ENCODE data around the gene CT45A1. TPM values are rescaled to one million over a fixed set of nuclear protein-coding genes. Genes with fewer than 3 reads are reported as not detected.
"Not testable (repeated sequence)": the region's sequence is repeated elsewhere in the genome, so short reads cannot be mapped to it uniquely, and the experiment has no call there.

Gene CT45A1
- total and polyA plus RNA-seq, 2 experiments from 2014 or later, result not detected

- DNase-seq (ENCODE audit: low spot score), result no peak
- Histone ChIP-seq H3K4me3 (no peak overlapping the region), H2AFZ (no peak overlapping the region), H3K36me3 (replicated peaks; ENCODE audit: insufficient read depth, low read depth) (no peaks in the 10 kb centered on the region), H3K9me3 (ENCODE audit: low read depth) (no peaks in the 10 kb centered on the region), H3K4me1 (ENCODE audit: insufficient read depth) (no peaks in the 10 kb centered on the region), H3K27ac (no peak overlapping the region), H3K27me3 (no peaks in the 10 kb centered on the region), H3K4me2 (no peak overlapping the region), H4K20me1 (ENCODE audit: insufficient read depth, poor library complexity, severe bottlenecking) (no peaks in the 10 kb centered on the region), H3K9me2 (replicated peaks; ENCODE audit: insufficient read depth) (no peaks in the 10 kb centered on the region), H3K79me2 (no peaks in the 10 kb centered on the region)
- no peak for TF ChIP-seq EZH2phosphoT487 (IDR thresholded peaks at IDR 0.05; ENCODE audit: low read depth, severe bottlenecking, unreplicated experiment)
- TF ChIP-seq, protein P1, sequence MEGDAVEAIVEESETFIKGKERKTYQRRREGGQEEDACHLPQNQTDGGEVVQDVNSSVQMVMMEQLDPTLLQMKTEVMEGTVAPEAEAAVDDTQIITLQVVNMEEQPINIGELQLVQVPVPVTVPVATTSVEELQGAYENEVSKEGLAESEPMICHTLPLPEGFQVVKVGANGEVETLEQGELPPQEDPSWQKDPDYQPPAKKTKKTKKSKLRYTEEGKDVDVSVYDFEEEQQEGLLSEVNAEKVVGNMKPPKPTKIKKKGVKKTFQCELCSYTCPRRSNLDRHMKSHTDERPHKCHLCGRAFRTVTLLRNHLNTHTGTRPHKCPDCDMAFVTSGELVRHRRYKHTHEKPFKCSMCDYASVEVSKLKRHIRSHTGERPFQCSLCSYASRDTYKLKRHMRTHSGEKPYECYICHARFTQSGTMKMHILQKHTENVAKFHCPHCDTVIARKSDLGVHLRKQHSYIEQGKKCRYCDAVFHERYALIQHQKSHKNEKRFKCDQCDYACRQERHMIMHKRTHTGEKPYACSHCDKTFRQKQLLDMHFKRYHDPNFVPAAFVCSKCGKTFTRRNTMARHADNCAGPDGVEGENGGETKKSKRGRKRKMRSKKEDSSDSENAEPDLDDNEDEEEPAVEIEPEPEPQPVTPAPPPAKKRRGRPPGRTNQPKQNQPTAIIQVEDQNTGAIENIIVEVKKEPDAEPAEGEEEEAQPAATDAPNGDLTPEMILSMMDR (IDR thresholded peaks at IDR 0.05; ENCODE audit: poor library complexity), result no peak
- no peak for TF ChIP-seq EZH2 (IDR thresholded peaks at IDR 0.05; ENCODE audit: borderline replicate concordance)
Observed at GRCh38 chrX:135697601-135698000, 15.8 kb upstream of the CT45A1 start.

DNA sequence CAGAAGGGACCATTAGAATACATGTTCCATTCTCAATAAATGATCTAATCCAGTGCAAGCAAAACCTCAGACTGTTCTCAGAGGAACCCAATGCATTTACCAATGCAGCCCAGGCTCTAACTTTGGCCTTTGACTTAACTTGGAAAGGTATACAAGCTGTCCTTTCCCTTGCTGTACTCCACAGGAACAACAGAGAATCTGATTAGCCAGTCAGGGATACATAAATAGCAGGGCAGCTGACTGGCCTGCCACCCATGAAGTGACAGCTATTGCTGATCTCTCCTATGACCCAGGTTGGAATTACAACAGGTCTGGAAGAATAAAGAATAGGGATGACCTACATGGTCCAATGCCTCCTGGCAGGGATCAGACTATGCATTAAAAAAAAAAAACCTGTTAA is 14.5 kb upstream of the CT45A1 start:
- Histone ChIP-seq H3K27me3 (no peaks in the 10 kb centered on the region), H3K9me3 (ENCODE audit: low read depth) (no peaks in the 10 kb centered on the region), H3K79me2 (no peaks in the 10 kb centered on the region), H2AFZ (no peak overlapping the region), H3K4me2 (no peak overlapping the region), H3K4me1 (ENCODE audit: insufficient read depth) (no peaks in the 10 kb centered on the region), H3K9me2 (replicated peaks; ENCODE audit: insufficient read depth) (no peaks in the 10 kb centered on the region), H3K27ac (no peak overlapping the region), H4K20me1 (ENCODE audit: insufficient read depth, poor library complexity, severe bottlenecking) (no peaks in the 10 kb centered on the region), H3K36me3 (replicated peaks; ENCODE audit: insufficient read depth, low read depth) (no peaks in the 10 kb centered on the region), H3K4me3 (no peak overlapping the region)
- TF ChIP-seq EZH2phosphoT487 (IDR thresholded peaks at IDR 0.05; ENCODE audit: low read depth, severe bottlenecking, unreplicated experiment), result no peak
- no peak for TF ChIP-seq EZH2 (IDR thresholded peaks at IDR 0.05; ENCODE audit: borderline replicate concordance)
- TF ChIP-seq, protein P1 (IDR thresholded peaks at IDR 0.05; ENCODE audit: poor library complexity), result no peak
- DNase-seq (ENCODE audit: low spot score), result no peak

DNA sequence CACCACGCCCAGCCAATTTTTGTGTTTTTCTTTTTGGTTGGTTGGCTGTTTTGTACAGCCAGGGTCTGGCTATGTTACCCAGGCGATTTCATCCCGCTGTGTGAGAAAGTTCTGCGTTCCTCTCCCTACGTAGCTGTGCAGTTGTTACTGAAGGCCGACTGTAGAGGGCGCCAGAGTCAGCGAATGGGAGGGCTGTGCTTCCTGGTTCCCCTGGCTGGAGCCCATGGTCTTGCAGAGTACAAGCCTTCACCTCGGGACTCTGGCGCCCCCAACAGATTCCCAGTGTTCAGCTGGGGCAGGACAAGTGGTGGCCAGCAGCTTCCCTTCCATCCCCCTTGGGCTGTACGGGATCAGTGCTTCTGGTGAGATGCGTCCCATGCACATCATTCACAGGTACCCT is 5.6 kb upstream of the CT45A1 start:
- Histone ChIP-seq H3K9me3 (ENCODE audit: low read depth) (no peaks in the 10 kb centered on the region), H2AFZ (no peak overlapping the region), H3K4me2 (no peak overlapping the region), H4K20me1 (ENCODE audit: insufficient read depth, poor library complexity, severe bottlenecking) (no peaks in the 10 kb centered on the region), H3K27me3 (no peaks in the 10 kb centered on the region), H3K4me1 (ENCODE audit: insufficient read depth) (no peaks in the 10 kb centered on the region), H3K27ac (no peak overlapping the region), H3K9me2 (replicated peaks; ENCODE audit: insufficient read depth) (no peaks in the 10 kb centered on the region), H3K36me3 (replicated peaks; ENCODE audit: insufficient read depth, low read depth) (no peaks in the 10 kb centered on the region), H3K79me2 (no peaks in the 10 kb centered on the region), H3K4me3 (no peak overlapping the region)
- DNase-seq (ENCODE audit: low spot score), result no peak
- TF ChIP-seq EZH2phosphoT487 (IDR thresholded peaks at IDR 0.05; ENCODE audit: low read depth, severe bottlenecking, unreplicated experiment), result no peak
- no peak for TF ChIP-seq EZH2 (IDR thresholded peaks at IDR 0.05; ENCODE audit: borderline replicate concordance)
- TF ChIP-seq, protein P1 (IDR thresholded peaks at IDR 0.05; ENCODE audit: poor library complexity), result no peak
- 75% methylated on average over 12 of the region's 12 CpGs for WGBS (ENCODE audit: low lambda C conversion rate, missing lambda C conversion rate)

DNA sequence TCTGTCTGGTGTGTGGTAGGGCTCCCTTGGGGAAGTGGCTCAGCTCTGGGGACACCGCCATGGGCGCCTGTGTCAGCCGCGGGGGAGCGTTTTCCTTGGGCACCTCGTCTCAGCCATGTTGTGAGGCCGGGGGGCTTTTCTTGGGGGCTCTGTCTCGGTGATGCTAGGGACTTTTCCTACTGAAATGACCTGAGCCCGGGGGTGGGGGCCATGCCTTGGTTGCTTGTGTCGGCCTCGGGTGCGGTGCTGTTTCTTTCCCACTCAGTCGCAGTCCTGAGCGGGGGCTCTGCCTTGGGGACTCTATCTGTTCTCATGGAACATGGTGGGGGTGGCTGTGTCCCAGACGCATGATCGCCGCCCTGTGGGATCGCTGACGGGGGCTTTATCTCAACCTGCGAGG is 356 bp downstream of the CT45A1 start:
- Histone ChIP-seq H3K9me2 (replicated peaks; ENCODE audit: insufficient read depth) (no peaks in the 10 kb centered on the region), H3K4me1 (ENCODE audit: insufficient read depth) (no peaks in the 10 kb centered on the region), H3K79me2 (no peaks in the 10 kb centered on the region), H4K20me1 (ENCODE audit: insufficient read depth, poor library complexity, severe bottlenecking) (no peaks in the 10 kb centered on the region), H3K27me3 (no peaks in the 10 kb centered on the region), H3K4me2 (no peak overlapping the region), H3K27ac (no peak overlapping the region), H2AFZ (no peak overlapping the region), H3K9me3 (ENCODE audit: low read depth) (no peaks in the 10 kb centered on the region), H3K36me3 (replicated peaks; ENCODE audit: insufficient read depth, low read depth) (no peaks in the 10 kb centered on the region), H3K4me3 (no peak overlapping the region)
- WGBS (ENCODE audit: low lambda C conversion rate, missing lambda C conversion rate), result 88% methylated on average over 20 of the region's 20 CpGs
- no peak for TF ChIP-seq EZH2phosphoT487 (IDR thresholded peaks at IDR 0.05; ENCODE audit: low read depth, severe bottlenecking, unreplicated experiment)
- TF ChIP-seq, protein P1 (IDR thresholded peaks at IDR 0.05; ENCODE audit: poor library complexity), result no peak
- no peak for TF ChIP-seq EZH2 (IDR thresholded peaks at IDR 0.05; ENCODE audit: borderline replicate concordance)
- no peak for DNase-seq (ENCODE audit: low spot score)

- H3K79me2 ChIP-seq; H3K9me2 ChIP-seq (replicated peaks; ENCODE audit: insufficient read depth); H4K20me1 ChIP-seq (ENCODE audit: insufficient read depth, poor library complexity, severe bottlenecking); DNase-seq (ENCODE audit: low spot score); H2AFZ ChIP-seq; H3K27me3 ChIP-seq; H3K27ac ChIP-seq; H3K4me3 ChIP-seq; H3K4me1 ChIP-seq (ENCODE audit: insufficient read depth); H3K9me3 ChIP-seq (ENCODE audit: low read depth); H3K4me2 ChIP-seq; H3K36me3 ChIP-seq (replicated peaks; ENCODE audit: insufficient read depth, low read depth): not testable (repeated sequence)
- WGBS (ENCODE audit: low lambda C conversion rate, missing lambda C conversion rate), result 68% methylated on average over 5 of the region's 5 CpGs
Observed at GRCh38 chrX:135734666-135735065, 21.2 kb downstream of the CT45A1 start.

Data from hepatocyte (in vitro differentiated cells).